ENCODE results near the gene ATXN8OS.

- TF ChIP-seq SUZ12 (IDR thresholded peaks at IDR 0.05; ENCODE audit: extremely low read depth, insufficient read depth, insufficient read length) (no peak), YY1 (IDR thresholded peaks at IDR 0.05; ENCODE audit: insufficient read depth, insufficient read length) (no peak)
Observed at GRCh38 chr13:70080012-70080411, 27.6 kb upstream of the ATXN8OS start.
